GM19328 (cell line): ENCODE data around the gene IMMP2L.

ENCODE experiments used
- ATAC-seq: cut with Tn5 transposase; IDR thresholded peaks from one replicate; pipeline ENCODE4 v1.9.1; 2021; ENCODE audit warnings: mild to moderate bottlenecking, moderate library complexity; ENCODE audit not compliant: unreplicated experiment

IMMP2L gene

GRCh38 chr7:111129435-111129834, 432.9 kb downstream of the IMMP2L start:
- no peak for ATAC-seq

- no peak for ATAC-seq
Measured at GRCh38 chr7:111126987-111127386, 435.3 kb downstream of the IMMP2L start.

- ATAC-seq = no peak
Measured at GRCh38 chr7:111115966-111116365, 446.3 kb downstream of the IMMP2L start.

GRCh38 chr7:111113263-111114017, 448.9 kb downstream of the IMMP2L start:
- ATAC-seq = no peak

- no peak for ATAC-seq
Measured at GRCh38 chr7:111112439-111112838, 449.9 kb downstream of the IMMP2L start.

- no peak for ATAC-seq
Measured at GRCh38 chr7:111108496-111108895, 453.8 kb downstream of the IMMP2L start.

GRCh38 chr7:111108000-111108399, 454.3 kb downstream of the IMMP2L start:
- no peak for ATAC-seq

- ATAC-seq = no peak
Measured at GRCh38 chr7:111107579-111107978, 454.7 kb downstream of the IMMP2L start.

GRCh38 chr7:111105269-111105668, 457.0 kb downstream of the IMMP2L start:
- no peak for ATAC-seq

GRCh38 chr7:111104710-111105109, 457.6 kb downstream of the IMMP2L start:
- peak; percentile 46 for ATAC-seq

- no peak for ATAC-seq
Measured at GRCh38 chr7:111103678-111104274, 458.5 kb downstream of the IMMP2L start.

GRCh38 chr7:111103136-111103535, 459.2 kb downstream of the IMMP2L start:
- no peak for ATAC-seq

GRCh38 chr7:111101856-111102646, 460.2 kb downstream of the IMMP2L start:
- ATAC-seq = no peak

GRCh38 chr7:111098926-111099250, 463.4 kb downstream of the IMMP2L start:
- peak; percentile 8 for ATAC-seq

- ATAC-seq = peak; percentile 72
Measured at GRCh38 chr7:111098011-111098925, 464.0 kb downstream of the IMMP2L start.

- ATAC-seq = no peak
Measured at GRCh38 chr7:111096997-111097396, 465.3 kb downstream of the IMMP2L start.

- ATAC-seq = no peak
Measured at GRCh38 chr7:111094419-111094818, 467.9 kb downstream of the IMMP2L start.

GRCh38 chr7:111093496-111093895, 468.8 kb downstream of the IMMP2L start:
- no peak for ATAC-seq

GRCh38 chr7:111092406-111093236, 469.7 kb downstream of the IMMP2L start:
- ATAC-seq = peak; percentile 49
